ENCODE data around the gene OR2H2.

- TF ChIP-seq CTCF (IDR thresholded peaks at IDR 0.05): no peak
- no peak for TF ChIP-seq POLR2A (IDR thresholded peaks at IDR 0.05)
Measured at GRCh38 chr6:29610540-29610939, 25.6 kb downstream of the OR2H2 start.

All from uterus (tissue), 2 donors.